Ovary (tissue), 3 donors: ENCODE measurements around the gene HIVEP3.

Experiments
- POLR2A ChIP-seq: fragments of 450-650 bp; IDR thresholded peaks from one replicate; pipeline ENCODE4 v1.6.1; 2017; ENCODE audit warnings: antibody characterized with exemption, mild to moderate bottlenecking, moderate library complexity
- TF ChIP-seq, protein P1 (sequence below), 3 donors: fragments of 450-650 bp in 2 of 3; fragments of 200-600 bp in 1 of 3; IDR thresholded peaks; one replicate each; pipeline versions ENCODE4 v1.5.1 to v1.8.0; 2016 to 2022; ENCODE audit warnings: antibody characterized with exemption in 3 of 3, mild to moderate bottlenecking in 1 of 3
- donor health status: DM: no; HTN: no; CAD: no.

DNA sequence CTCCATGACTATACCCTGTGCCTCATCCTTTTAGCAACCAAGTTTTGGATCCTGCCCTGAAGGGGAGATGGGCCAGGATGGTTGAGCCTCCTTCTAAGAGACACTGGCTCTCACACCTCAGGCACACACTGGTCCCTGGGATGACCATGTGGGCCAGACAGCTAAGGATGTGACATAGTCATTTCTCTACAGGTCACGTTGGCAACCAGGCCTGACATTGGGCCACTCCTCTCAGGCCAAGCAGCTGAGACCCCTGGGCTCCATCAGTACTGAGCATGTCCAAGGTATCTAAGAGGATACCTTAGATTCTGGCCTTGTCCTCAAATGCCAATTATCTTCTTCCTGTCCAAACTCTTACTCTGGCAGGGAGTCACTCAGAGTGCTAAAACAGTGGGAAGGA lies 238.7 kb downstream of the HIVEP3 start:
- TF ChIP-seq, protein P1, sequence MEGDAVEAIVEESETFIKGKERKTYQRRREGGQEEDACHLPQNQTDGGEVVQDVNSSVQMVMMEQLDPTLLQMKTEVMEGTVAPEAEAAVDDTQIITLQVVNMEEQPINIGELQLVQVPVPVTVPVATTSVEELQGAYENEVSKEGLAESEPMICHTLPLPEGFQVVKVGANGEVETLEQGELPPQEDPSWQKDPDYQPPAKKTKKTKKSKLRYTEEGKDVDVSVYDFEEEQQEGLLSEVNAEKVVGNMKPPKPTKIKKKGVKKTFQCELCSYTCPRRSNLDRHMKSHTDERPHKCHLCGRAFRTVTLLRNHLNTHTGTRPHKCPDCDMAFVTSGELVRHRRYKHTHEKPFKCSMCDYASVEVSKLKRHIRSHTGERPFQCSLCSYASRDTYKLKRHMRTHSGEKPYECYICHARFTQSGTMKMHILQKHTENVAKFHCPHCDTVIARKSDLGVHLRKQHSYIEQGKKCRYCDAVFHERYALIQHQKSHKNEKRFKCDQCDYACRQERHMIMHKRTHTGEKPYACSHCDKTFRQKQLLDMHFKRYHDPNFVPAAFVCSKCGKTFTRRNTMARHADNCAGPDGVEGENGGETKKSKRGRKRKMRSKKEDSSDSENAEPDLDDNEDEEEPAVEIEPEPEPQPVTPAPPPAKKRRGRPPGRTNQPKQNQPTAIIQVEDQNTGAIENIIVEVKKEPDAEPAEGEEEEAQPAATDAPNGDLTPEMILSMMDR (IDR thresholded peaks at IDR 0.05) = no peak
- TF ChIP-seq POLR2A = no peak
